PFSK-1 (cell line): ENCODE data around the gene PTPN7.

Experiments
- FOXP2 ChIP-seq: optimal IDR thresholded peaks from 2 replicates; pipeline ENCODE3; 2011; ENCODE audit warnings: borderline replicate concordance, control low read depth, inconsistent platforms; ENCODE audit not compliant: insufficient read depth; ENCODE audit errors: extremely low read length, extremely low read depth
- POLR2AphosphoS5 ChIP-seq: IDR thresholded peaks from 2 replicates; pipeline ENCODE4 v1.6.1; 2012; ENCODE audit warnings: low read depth, mild to moderate bottlenecking, control low read depth, low read length, moderate library complexity
- REST ChIP-seq, 2 experiments: IDR thresholded peaks; 2 replicates each; pipeline versions ENCODE4 v1.6.1 to v1.8.0; 2011 to 2012; ENCODE audit warnings: low read depth in 2 of 2, low read length in 2 of 2, control low read depth in 1 of 2, inconsistent platforms in 1 of 2, mild to moderate bottlenecking in 1 of 2, moderate library complexity in 1 of 2; ENCODE audit not compliant: insufficient read depth in 1 of 2
- SIN3A ChIP-seq: IDR thresholded peaks from 2 replicates; pipeline ENCODE4 v1.6.1; 2012; ENCODE audit warnings: mild to moderate bottlenecking, low read length, moderate library complexity, borderline replicate concordance; ENCODE audit not compliant: insufficient read depth
- TAF1 ChIP-seq: IDR thresholded peaks from 2 replicates; pipeline ENCODE4 v1.6.1; 2012; ENCODE audit warnings: low read length, control low read depth, borderline replicate concordance; ENCODE audit not compliant: insufficient read depth

- TF ChIP-seq REST (IDR thresholded peaks at IDR 0.05; ENCODE audit: insufficient read depth in 1 of 2, low read depth in 2 of 2, low read length in 2 of 2) = no peak
- TF ChIP-seq POLR2AphosphoS5 = no peak
- no peak for TF ChIP-seq TAF1
- no peak for TF ChIP-seq SIN3A
- no peak for TF ChIP-seq FOXP2
Observed at GRCh38 chr1:202187697-202188407, 27.4 kb upstream of the PTPN7 start.
